Stimulated activated CD8-positive, alpha-beta memory T cell treated with anti-CD3 and anti-CD28 coated beads, Interleukin-12 subunit alpha, Interleukin-12 subunit beta, amount 100 ng/mL, for 1 hour (primary cell): ENCODE measurements around the gene ZC3HAV1.
"Not testable (repeated sequence)": the region's sequence is repeated elsewhere in the genome, so short reads cannot be mapped to it uniquely, and the experiment has no call there.

ENCODE experiments used
- DNase-seq: peaks from one replicate; pipeline ENCODE4 v3.0.0-alpha.2; 2020; ENCODE audit warnings: low read depth

Gene ZC3HAV1

GRCh38 chr7:139049936-139050335 is 59.6 kb downstream of the ZC3HAV1 start:
- DNase-seq, result no peak

- no peak for DNase-seq
Measured at GRCh38 chr7:139049111-139049510, 60.4 kb downstream of the ZC3HAV1 start.

- DNase-seq, result no peak
Measured at GRCh38 chr7:139047970-139048369, 61.5 kb downstream of the ZC3HAV1 start.

GRCh38 chr7:139046143-139046542 is 63.4 kb downstream of the ZC3HAV1 start:
- no peak for DNase-seq

GRCh38 chr7:139044813-139045794 is 64.4 kb downstream of the ZC3HAV1 start:
- DNase-seq, result no peak

GRCh38 chr7:139043823-139044812 is 65.4 kb downstream of the ZC3HAV1 start:
- DNase-seq, result peak; percentile 61

- DNase-seq, result no peak
Measured at GRCh38 chr7:139041378-139042085, 68.0 kb downstream of the ZC3HAV1 start.

GRCh38 chr7:139038691-139039090 is 70.8 kb downstream of the ZC3HAV1 start:
- no peak for DNase-seq

GRCh38 chr7:139036901-139037300 is 72.6 kb downstream of the ZC3HAV1 start:
- DNase-seq, result no peak

- DNase-seq, result no peak
Measured at GRCh38 chr7:139035586-139036353, 73.8 kb downstream of the ZC3HAV1 start, which contains the start of gene ZC3HAV1L. ZC3HAV1L (minus strand) TSS chr7:139036042; CDS start chr7:139036017, 25 bp downstream.

- no peak for DNase-seq
Measured at GRCh38 chr7:139034855-139035585, 74.5 kb downstream of the ZC3HAV1 start.

GRCh38 chr7:139034336-139034735 is 75.2 kb downstream of the ZC3HAV1 start:
- DNase-seq, result no peak

- no peak for DNase-seq
Measured at GRCh38 chr7:139033346-139034114, 76.0 kb downstream of the ZC3HAV1 start.

GRCh38 chr7:139032473-139032872 is 77.0 kb downstream of the ZC3HAV1 start:
- DNase-seq, result no peak

- DNase-seq, result no peak
Measured at GRCh38 chr7:139029353-139029752, 80.2 kb downstream of the ZC3HAV1 start.

- DNase-seq, result no peak
Measured at GRCh38 chr7:139026551-139026950, 83.0 kb downstream of the ZC3HAV1 start.

GRCh38 chr7:139025861-139026260 is 83.7 kb downstream of the ZC3HAV1 start:
- not testable (repeated sequence) for DNase-seq

- DNase-seq, result no peak
Measured at GRCh38 chr7:139023076-139023475, 86.4 kb downstream of the ZC3HAV1 start.

- no peak for DNase-seq
Measured at GRCh38 chr7:139022286-139022685, 87.2 kb downstream of the ZC3HAV1 start.
